RWPE2 (cell line): ENCODE results near the gene EFHC2.

ENCODE experiments used
- ATAC-seq: fragments of 200-7000 bp; cut with Tn5 transposase; 3 replicates; pipeline ENCODE4 v1.9.1; 2021; ENCODE audit warnings: low read depth
- DNase-seq: peaks from one replicate; pipeline ENCODE4 v3.0.0-alpha.2; 2020; ENCODE audit warnings: low spot score
- H3K27ac ChIP-seq: fragments of 450-650 bp; 2 replicates; pipeline ENCODE4 v1.5.1; 2017; ENCODE audit warnings: mild to moderate bottlenecking; ENCODE audit not compliant: poor library complexity, severe bottlenecking
- H3K27me3 ChIP-seq: fragments of 250-450 bp; sonication (Bioruptor Pico); 2 replicates; pipeline ENCODE4 v1.5.1; 2021; ENCODE audit warnings: mild to moderate bottlenecking, moderate library complexity; ENCODE audit not compliant: insufficient read depth, poor library complexity, severe bottlenecking
- H3K36me3 ChIP-seq: fragments of 250-450 bp; sonication (Bioruptor Pico); 2 replicates; pipeline ENCODE4 v1.5.1; 2020; ENCODE audit warnings: low read depth, mild to moderate bottlenecking, moderate library complexity
- H3K4me1 ChIP-seq: fragments of 250-450 bp; sonication (Bioruptor Pico); 2 replicates; pipeline ENCODE4 v1.5.1; 2021; ENCODE audit warnings: mild to moderate bottlenecking, moderate library complexity; ENCODE audit not compliant: insufficient read depth, poor library complexity, severe bottlenecking
- H3K4me3 ChIP-seq: fragments of 250-450 bp; sonication (Bioruptor Pico); 2 replicates; pipeline ENCODE4 v1.5.1; 2021; ENCODE audit warnings: mild to moderate bottlenecking, moderate library complexity; ENCODE audit not compliant: severe bottlenecking
- H3K9me3 ChIP-seq: fragments of 250-450 bp; sonication (Bioruptor Pico); 2 replicates; pipeline ENCODE4 v1.5.1; 2021; ENCODE audit warnings: mild to moderate bottlenecking, moderate library complexity; ENCODE audit not compliant: severe bottlenecking
- TF ChIP-seq, protein P1 (sequence below): fragments of 450-650 bp; IDR thresholded peaks from one replicate; pipeline ENCODE4 v1.5.1; 2017; ENCODE audit warnings: mild to moderate bottlenecking, moderate library complexity; ENCODE audit not compliant: poor library complexity, severe bottlenecking

EFHC2 gene

DNA sequence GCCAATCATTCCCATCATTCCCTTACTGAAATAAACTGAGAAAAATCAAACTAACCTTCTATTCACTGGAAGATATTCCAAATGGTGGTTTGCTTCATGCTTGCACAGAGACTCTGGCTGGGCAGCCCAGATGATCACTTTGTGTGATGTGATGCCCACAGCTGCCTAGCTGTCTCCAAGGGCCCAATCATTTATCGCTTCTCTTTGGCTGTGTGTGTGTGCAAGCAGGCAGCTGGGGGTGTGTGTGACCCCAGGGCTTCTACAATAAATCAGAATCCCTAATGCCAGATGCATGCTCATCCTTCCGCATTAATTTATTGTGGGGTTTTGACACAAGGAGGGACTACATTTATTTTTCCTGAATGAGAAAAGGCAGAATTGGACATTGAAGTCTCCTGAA, 230.1 kb downstream of the EFHC2 start:
- no peak for DNase-seq
- no peak overlapping the region for H3K4me3 ChIP-seq
- TF ChIP-seq, protein P1, sequence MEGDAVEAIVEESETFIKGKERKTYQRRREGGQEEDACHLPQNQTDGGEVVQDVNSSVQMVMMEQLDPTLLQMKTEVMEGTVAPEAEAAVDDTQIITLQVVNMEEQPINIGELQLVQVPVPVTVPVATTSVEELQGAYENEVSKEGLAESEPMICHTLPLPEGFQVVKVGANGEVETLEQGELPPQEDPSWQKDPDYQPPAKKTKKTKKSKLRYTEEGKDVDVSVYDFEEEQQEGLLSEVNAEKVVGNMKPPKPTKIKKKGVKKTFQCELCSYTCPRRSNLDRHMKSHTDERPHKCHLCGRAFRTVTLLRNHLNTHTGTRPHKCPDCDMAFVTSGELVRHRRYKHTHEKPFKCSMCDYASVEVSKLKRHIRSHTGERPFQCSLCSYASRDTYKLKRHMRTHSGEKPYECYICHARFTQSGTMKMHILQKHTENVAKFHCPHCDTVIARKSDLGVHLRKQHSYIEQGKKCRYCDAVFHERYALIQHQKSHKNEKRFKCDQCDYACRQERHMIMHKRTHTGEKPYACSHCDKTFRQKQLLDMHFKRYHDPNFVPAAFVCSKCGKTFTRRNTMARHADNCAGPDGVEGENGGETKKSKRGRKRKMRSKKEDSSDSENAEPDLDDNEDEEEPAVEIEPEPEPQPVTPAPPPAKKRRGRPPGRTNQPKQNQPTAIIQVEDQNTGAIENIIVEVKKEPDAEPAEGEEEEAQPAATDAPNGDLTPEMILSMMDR = no peak
- no peak for ATAC-seq
- H3K27me3 ChIP-seq = no peaks in the 10 kb centered on the region
- H3K27ac ChIP-seq = no peak overlapping the region
- no peaks in the 10 kb centered on the region for H3K36me3 ChIP-seq
- no peaks in the 10 kb centered on the region for H3K9me3 ChIP-seq
- H3K4me1 ChIP-seq = no peaks in the 10 kb centered on the region

DNA sequence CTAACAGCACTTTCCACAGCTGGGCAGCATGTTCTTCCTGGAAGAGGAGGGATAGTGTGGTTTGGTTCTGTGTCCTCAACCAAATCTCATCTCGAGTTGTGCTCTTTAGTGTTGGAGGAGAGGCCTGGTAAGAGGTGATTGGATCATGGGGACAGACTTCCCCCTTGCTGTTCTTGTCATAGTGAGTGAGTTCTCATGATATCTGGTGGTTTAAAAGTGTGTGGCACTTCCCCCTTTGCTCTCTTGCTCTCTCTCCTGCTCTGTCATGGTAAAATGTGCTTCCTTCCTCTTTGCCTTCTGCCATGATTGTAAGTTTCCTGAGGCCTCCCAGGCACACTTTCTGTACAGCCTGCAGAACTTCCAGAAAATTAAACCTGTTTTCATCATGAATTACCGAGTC, 236.6 kb downstream of the EFHC2 start:
- no peak overlapping the region for H3K27ac ChIP-seq
- ATAC-seq (no peak), DNase-seq (no peak)
- H3K27me3 ChIP-seq = no peaks in the 10 kb centered on the region
- TF ChIP-seq, protein P1 = no peak
- no peaks in the 10 kb centered on the region for H3K4me1 ChIP-seq
- H3K4me3 ChIP-seq = no peak overlapping the region
- H3K9me3 ChIP-seq = no peaks in the 10 kb centered on the region
- no peaks in the 10 kb centered on the region for H3K36me3 ChIP-seq

DNA sequence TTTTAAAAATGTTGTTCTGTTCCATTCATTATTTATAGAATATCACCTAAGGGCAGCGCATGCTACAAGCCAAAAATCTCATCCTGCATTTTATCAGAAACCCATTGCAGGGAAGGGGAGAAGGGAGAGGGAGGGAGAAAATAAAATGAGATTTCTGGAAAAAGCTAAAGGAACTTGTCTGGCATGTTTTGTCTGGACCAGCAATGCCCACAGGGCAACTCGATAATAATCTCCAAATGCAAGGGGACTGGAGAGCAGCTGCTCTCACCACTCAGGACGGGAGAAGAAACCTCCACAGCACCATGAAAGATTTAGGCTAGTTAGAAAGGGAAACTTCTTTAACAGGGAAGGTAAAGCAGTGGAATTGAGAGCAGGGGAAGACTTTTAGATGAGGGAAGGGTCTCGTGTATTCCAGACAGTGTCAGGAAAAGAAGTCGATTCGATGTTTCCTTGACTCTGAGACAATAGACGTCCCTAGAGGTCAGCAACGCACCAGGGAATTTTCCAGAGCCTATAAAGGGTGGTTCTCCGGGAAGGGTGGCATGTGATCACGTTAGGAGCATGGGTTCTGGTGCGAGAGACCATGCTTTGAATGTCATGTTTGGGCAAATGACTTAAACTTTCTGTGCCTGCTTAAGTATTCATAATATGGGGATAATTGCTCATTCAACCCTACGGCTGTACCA, 238.1 kb downstream of the EFHC2 start:
- ATAC-seq = no peak
- Histone ChIP-seq H3K9me3 (no peaks in the 10 kb centered on the region), H3K4me1 (no peaks in the 10 kb centered on the region), H3K36me3 (no peaks in the 10 kb centered on the region), H3K4me3 (no peak overlapping the region), H3K27ac (no peak overlapping the region), H3K27me3 (no peaks in the 10 kb centered on the region)
- TF ChIP-seq, protein P1 = no peak
- DNase-seq = no peak

DNA sequence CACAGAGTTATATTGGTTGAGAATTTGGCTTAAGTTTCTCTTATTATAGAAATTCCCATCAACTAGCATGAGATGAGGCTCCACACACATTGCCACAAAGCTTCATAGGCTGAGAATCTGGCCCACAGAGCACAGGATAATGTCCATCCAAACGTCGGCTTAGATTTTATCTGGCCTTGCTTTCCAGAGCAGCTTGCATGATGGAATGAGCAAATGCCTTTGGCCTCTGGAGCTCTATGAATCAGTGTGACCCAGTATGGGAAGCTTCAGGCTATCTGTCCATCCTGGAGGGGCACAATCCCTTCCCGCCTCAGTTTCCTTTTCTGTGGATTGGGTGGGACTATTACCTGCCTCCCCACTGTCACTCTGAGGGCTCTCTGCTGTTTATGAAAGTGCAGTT, 238.8 kb downstream of the EFHC2 start:
- no peak for ATAC-seq
- H3K9me3 ChIP-seq = no peaks in the 10 kb centered on the region
- TF ChIP-seq, protein P1 = no peak
- H3K4me3 ChIP-seq = no peak overlapping the region
- no peaks in the 10 kb centered on the region for H3K4me1 ChIP-seq
- no peaks in the 10 kb centered on the region for H3K36me3 ChIP-seq
- no peak for DNase-seq
- no peak overlapping the region for H3K27ac ChIP-seq
- no peaks in the 10 kb centered on the region for H3K27me3 ChIP-seq

DNA sequence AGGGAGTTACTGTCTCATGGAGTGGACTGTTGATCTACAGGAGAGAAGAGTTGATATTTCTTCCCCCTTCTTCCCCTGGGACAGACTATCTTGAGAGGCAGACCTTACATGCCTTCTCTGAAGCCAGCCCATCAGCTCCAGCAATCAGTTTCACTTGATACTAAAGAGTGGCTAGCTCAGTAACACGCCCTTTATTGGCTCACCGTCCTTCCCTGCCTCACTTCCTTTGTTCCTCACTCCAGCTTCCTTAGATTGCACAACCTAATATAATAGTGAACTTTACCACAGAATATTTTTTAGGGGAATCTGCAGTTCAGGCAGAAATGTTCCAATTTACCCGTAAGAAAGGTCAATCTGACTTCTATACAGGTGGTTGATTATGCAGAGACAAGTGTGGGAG, 242.2 kb downstream of the EFHC2 start:
- no peaks in the 10 kb centered on the region for H3K9me3 ChIP-seq
- H3K27ac ChIP-seq = no peak overlapping the region
- ATAC-seq (no peak; the same call in 2 of the 3 replicates), DNase-seq (no peak)
- H3K36me3 ChIP-seq = no peaks in the 10 kb centered on the region
- no peaks in the 10 kb centered on the region for H3K27me3 ChIP-seq
- TF ChIP-seq, protein P1 = no peak
- H3K4me1 ChIP-seq = no peaks in the 10 kb centered on the region
- H3K4me3 ChIP-seq = no peak overlapping the region
